Measurements from ENCODE around the gene TENT4A. TPM values are rescaled to one million over a fixed set of nuclear protein-coding genes. Genes with fewer than 3 reads are reported as not detected.

Gene TENT4A
- polyA plus RNA-seq, 3 donors: 23.6 to 37.9 (median 26.9) TPM

- DNase-seq (ENCODE audit: extremely low read depth in 1 of 11, low read depth in 9 of 11, low spot score in 4 of 11): peak in 1 of 11 donors; percentile 2
Observed at GRCh38 chr5:6775571-6775970, 62.3 kb downstream of the TENT4A start.

GRCh38 chr5:6780802-6781391 is 67.7 kb downstream of the TENT4A start:
- DNase-seq (ENCODE audit: extremely low read depth in 1 of 11, low read depth in 9 of 11, low spot score in 4 of 11): no peak

GRCh38 chr5:6781716-6782115 is 68.5 kb downstream of the TENT4A start:
- no peak for DNase-seq (ENCODE audit: extremely low read depth in 1 of 11, low read depth in 9 of 11, low spot score in 4 of 11)

- no peak for DNase-seq (ENCODE audit: extremely low read depth in 1 of 11, low read depth in 9 of 11, low spot score in 4 of 11)
Observed at GRCh38 chr5:6783787-6784186, 70.6 kb downstream of the TENT4A start.

GRCh38 chr5:6784481-6784880 is 71.2 kb downstream of the TENT4A start:
- no peak for DNase-seq (ENCODE audit: extremely low read depth in 1 of 11, low read depth in 9 of 11, low spot score in 4 of 11)

- no peak for DNase-seq (ENCODE audit: extremely low read depth in 1 of 11, low read depth in 9 of 11, low spot score in 4 of 11)
Observed at GRCh38 chr5:6785161-6785860, 72.1 kb downstream of the TENT4A start.

GRCh38 chr5:6785861-6786180 is 72.6 kb downstream of the TENT4A start:
- DNase-seq (ENCODE audit: extremely low read depth in 1 of 11, low read depth in 9 of 11, low spot score in 4 of 11): no peak

GRCh38 chr5:6786786-6787495 is 73.7 kb downstream of the TENT4A start:
- DNase-seq (ENCODE audit: extremely low read depth in 1 of 11, low read depth in 9 of 11, low spot score in 4 of 11): no peak

- DNase-seq (ENCODE audit: extremely low read depth in 1 of 11, low read depth in 9 of 11, low spot score in 4 of 11): no peak
Observed at GRCh38 chr5:6787941-6788340, 74.7 kb downstream of the TENT4A start.

GRCh38 chr5:6788439-6788838 is 75.2 kb downstream of the TENT4A start:
- no peak for DNase-seq (ENCODE audit: extremely low read depth in 1 of 11, low read depth in 9 of 11, low spot score in 4 of 11)

- no peak for DNase-seq (ENCODE audit: extremely low read depth in 1 of 11, low read depth in 9 of 11, low spot score in 4 of 11)
Observed at GRCh38 chr5:6788956-6789649, 75.9 kb downstream of the TENT4A start.

GRCh38 chr5:6790346-6790865 is 77.2 kb downstream of the TENT4A start:
- DNase-seq (ENCODE audit: extremely low read depth in 1 of 11, low read depth in 9 of 11, low spot score in 4 of 11): no peak

GRCh38 chr5:6791031-6791430 is 77.8 kb downstream of the TENT4A start:
- DNase-seq (ENCODE audit: extremely low read depth in 1 of 11, low read depth in 9 of 11, low spot score in 4 of 11): no peak

GRCh38 chr5:6792376-6792775 is 79.1 kb downstream of the TENT4A start:
- DNase-seq (ENCODE audit: extremely low read depth in 1 of 11, low read depth in 9 of 11, low spot score in 4 of 11): no peak

GRCh38 chr5:6792911-6793471 is 79.8 kb downstream of the TENT4A start:
- DNase-seq (ENCODE audit: extremely low read depth in 1 of 11, low read depth in 9 of 11, low spot score in 4 of 11): no peak

- DNase-seq (ENCODE audit: extremely low read depth in 1 of 11, low read depth in 9 of 11, low spot score in 4 of 11): no peak
Observed at GRCh38 chr5:6801236-6801635, 88.0 kb downstream of the TENT4A start.

- DNase-seq (ENCODE audit: extremely low read depth in 1 of 11, low read depth in 9 of 11, low spot score in 4 of 11): no peak
Observed at GRCh38 chr5:6803981-6804550, 90.8 kb downstream of the TENT4A start.

GRCh38 chr5:6804766-6805501 is 91.7 kb downstream of the TENT4A start:
- DNase-seq (ENCODE audit: extremely low read depth in 1 of 11, low read depth in 9 of 11, low spot score in 4 of 11): peak in 2 of 11 donors; percentile 17 to 27
